HG03196 (cell line): ENCODE data around the gene ALG14.
"Not testable (repeated sequence)": the region's sequence is repeated elsewhere in the genome, so short reads cannot be mapped to it uniquely, and the experiment has no call there.

Experiments used
- ATAC-seq: cut with Tn5 transposase; IDR thresholded peaks from one replicate; pipeline ENCODE4 v1.9.1; 2021; ENCODE audit not compliant: unreplicated experiment

Gene ALG14

GRCh38 chr1:95088303-95088702 lies 15.6 kb upstream of the ALG14 start:
- ATAC-seq, result no peak

- ATAC-seq, result peak; percentile 60
Observed at GRCh38 chr1:95086949-95087533, 14.3 kb upstream of the ALG14 start.

GRCh38 chr1:95085376-95085775 lies 12.6 kb upstream of the ALG14 start:
- ATAC-seq, result no peak

GRCh38 chr1:95084317-95085176 lies 11.8 kb upstream of the ALG14 start:
- no peak for ATAC-seq

- ATAC-seq, result no peak
Observed at GRCh38 chr1:95080879-95081278, 8.1 kb upstream of the ALG14 start.

GRCh38 chr1:95080446-95080845 lies 7.7 kb upstream of the ALG14 start:
- ATAC-seq, result no peak

- ATAC-seq, result no peak
Observed at GRCh38 chr1:95076034-95076433, 3.3 kb upstream of the ALG14 start.

GRCh38 chr1:95073446-95073845 lies 695 bp upstream of the ALG14 start:
- ATAC-seq, result no peak

GRCh38 chr1:95072117-95072516 lies 634 bp downstream of the ALG14 start:
- no peak for ATAC-seq

- ATAC-seq, result no peak
Observed at GRCh38 chr1:95071539-95071938, 1.2 kb downstream of the ALG14 start.

GRCh38 chr1:95069710-95070093 lies 3.0 kb downstream of the ALG14 start:
- ATAC-seq, result no peak

GRCh38 chr1:95068956-95069709 lies 3.6 kb downstream of the ALG14 start:
- ATAC-seq, result no peak

- ATAC-seq, result no peak
Observed at GRCh38 chr1:95067568-95067967, 5.2 kb downstream of the ALG14 start.

- ATAC-seq, result no peak
Observed at GRCh38 chr1:95067062-95067461, 5.7 kb downstream of the ALG14 start.

GRCh38 chr1:95061445-95062006 lies 11.2 kb downstream of the ALG14 start:
- ATAC-seq, result no peak

GRCh38 chr1:95058974-95059373 lies 13.8 kb downstream of the ALG14 start:
- ATAC-seq, result no peak

- no peak for ATAC-seq
Observed at GRCh38 chr1:95057351-95057750, 15.4 kb downstream of the ALG14 start.

- no peak for ATAC-seq
Observed at GRCh38 chr1:95049935-95050334, 22.8 kb downstream of the ALG14 start.

GRCh38 chr1:95048317-95048716 lies 24.4 kb downstream of the ALG14 start:
- ATAC-seq, result no peak

- not testable (repeated sequence) for ATAC-seq
Observed at GRCh38 chr1:95047624-95048023, 25.1 kb downstream of the ALG14 start.

- ATAC-seq, result no peak
Observed at GRCh38 chr1:95046359-95046758, 26.4 kb downstream of the ALG14 start.
